ENCODE results near the gene CYSRT1.
"Not testable (repeated sequence)": the region's sequence is repeated elsewhere in the genome, so short reads cannot be mapped to it uniquely, and the experiment has no call there.

The CYSRT1 gene

DNA sequence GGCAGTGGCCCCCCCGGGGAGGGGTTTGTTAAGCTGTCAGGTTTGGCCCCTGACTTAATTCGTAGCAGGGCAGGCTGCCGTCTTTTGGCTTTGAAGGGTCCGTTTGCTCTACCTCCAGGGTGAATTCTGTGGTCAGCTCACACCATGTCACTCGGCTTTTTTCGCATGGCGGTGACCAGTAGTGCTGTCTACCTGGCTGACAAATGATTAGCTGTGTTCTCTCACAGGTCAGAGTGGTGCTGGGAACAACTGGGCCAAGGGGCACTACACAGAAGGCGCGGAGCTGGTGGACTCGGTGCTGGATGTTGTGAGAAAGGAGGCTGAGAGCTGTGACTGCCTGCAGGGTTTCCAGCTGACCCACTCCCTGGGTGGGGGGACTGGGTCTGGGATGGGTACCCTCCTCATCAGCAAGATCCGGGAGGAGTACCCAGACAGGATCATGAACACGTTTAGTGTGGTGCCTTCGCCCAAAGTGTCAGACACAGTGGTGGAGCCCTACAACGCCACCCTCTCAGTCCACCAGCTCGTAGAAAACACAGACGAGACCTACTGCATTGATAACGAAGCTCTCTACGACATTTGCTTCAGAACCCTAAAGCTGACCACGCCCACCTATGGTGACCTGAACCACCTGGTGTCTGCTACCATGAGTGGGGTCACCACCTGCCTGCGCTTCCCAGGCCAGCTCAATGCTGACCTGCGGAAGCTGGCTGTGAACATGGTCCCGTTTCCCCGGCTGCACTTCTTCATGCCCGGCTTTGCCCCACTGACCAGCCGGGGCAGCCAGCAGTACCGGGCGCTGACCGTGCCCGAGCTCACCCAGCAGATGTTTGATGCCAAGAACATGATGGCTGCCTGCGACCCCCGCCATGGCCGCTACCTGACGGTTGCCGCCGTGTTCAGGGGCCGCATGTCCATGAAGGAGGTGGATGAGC lies 17.6 kb downstream of the CYSRT1 start:
- TF ChIP-seq, protein P1, sequence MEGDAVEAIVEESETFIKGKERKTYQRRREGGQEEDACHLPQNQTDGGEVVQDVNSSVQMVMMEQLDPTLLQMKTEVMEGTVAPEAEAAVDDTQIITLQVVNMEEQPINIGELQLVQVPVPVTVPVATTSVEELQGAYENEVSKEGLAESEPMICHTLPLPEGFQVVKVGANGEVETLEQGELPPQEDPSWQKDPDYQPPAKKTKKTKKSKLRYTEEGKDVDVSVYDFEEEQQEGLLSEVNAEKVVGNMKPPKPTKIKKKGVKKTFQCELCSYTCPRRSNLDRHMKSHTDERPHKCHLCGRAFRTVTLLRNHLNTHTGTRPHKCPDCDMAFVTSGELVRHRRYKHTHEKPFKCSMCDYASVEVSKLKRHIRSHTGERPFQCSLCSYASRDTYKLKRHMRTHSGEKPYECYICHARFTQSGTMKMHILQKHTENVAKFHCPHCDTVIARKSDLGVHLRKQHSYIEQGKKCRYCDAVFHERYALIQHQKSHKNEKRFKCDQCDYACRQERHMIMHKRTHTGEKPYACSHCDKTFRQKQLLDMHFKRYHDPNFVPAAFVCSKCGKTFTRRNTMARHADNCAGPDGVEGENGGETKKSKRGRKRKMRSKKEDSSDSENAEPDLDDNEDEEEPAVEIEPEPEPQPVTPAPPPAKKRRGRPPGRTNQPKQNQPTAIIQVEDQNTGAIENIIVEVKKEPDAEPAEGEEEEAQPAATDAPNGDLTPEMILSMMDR (IDR thresholded peaks at IDR 0.05; ENCODE audit: low read depth, low read length): no peak
- Histone ChIP-seq H3K9me3 (no peaks in the 10 kb centered on the region), H3K4me3 (ENCODE audit: low read depth, low read length) (peak overlapping the region; percentile 83), H3K36me3 (peaks cover 24% of the 10 kb centered on the region), H3K4me1 (peaks cover 16% of the 10 kb centered on the region), H3K27me3 (no peaks in the 10 kb centered on the region)
- no peak for DNase-seq

DNA sequence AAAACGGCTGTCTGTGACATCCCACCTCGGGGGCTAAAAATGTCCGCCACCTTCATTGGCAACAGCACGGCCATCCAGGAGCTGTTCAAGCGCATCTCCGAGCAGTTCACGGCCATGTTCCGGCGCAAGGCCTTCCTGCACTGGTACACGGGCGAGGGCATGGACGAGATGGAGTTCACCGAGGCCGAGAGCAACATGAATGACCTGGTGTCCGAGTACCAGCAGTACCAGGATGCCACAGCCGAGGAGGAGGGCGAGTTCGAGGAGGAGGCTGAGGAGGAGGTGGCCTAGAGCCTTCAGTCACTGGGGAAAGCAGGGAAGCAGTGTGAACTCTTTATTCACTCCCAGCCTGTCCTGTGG lies 18.3 kb downstream of the CYSRT1 start:
- peaks cover 16% of the 10 kb centered on the region for H3K4me1 ChIP-seq
- H3K36me3 ChIP-seq: peaks cover 24% of the 10 kb centered on the region
- not testable (repeated sequence) for H3K27me3 ChIP-seq; H3K9me3 ChIP-seq; H3K4me3 ChIP-seq (ENCODE audit: low read depth, low read length); DNase-seq

DNA sequence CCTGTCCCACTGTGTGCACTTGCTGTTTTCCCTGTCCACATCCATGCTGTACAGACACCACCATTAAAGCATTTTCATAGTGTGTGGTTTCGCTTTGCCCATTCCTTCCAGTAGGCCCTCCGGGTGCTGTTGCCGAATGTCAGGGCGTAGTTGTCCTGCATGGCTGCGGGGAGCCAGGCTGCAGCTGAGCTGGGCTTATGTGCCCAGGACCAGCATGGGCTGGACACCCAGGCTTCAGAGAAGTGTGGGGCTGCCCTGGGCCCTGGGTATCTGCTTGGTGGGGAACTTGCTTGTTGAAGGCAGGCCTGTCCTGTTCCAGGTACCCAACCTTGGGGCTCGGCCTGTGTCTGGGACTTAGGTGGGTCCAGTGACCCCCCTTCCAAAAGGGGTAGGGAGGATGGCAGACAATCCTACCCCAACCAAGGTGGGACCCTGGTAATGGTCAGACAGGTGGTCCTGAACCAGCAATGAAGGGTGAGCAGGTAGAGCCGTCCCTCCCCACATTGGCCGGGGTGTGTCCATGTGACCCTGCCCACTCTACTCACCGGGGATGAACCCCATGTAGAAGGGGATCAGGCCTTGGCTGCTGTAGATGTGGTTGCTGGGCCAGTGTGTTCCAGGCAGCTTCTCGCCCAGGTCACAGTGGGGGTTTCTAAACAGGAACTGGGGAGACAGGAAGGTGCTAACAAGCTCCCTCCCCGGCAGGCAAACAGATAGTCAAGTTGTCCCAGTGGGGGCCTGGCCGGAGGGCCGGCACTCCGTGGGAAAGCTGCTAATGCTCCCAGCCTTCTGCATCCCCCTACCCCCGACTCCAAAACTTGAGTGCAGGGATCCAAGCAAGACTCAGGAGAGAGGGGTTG lies 18.9 kb downstream of the CYSRT1 start:
- no peaks in the 10 kb centered on the region for H3K27me3 ChIP-seq
- peaks cover 24% of the 10 kb centered on the region for H3K36me3 ChIP-seq
- peaks cover 16% of the 10 kb centered on the region for H3K4me1 ChIP-seq
- no peak overlapping the region for H3K4me3 ChIP-seq (ENCODE audit: low read depth, low read length)
- H3K9me3 ChIP-seq: no peaks in the 10 kb centered on the region
- DNase-seq: no peak
- TF ChIP-seq, protein P1 (IDR thresholded peaks at IDR 0.05; ENCODE audit: low read depth, low read length): no peak

DNA sequence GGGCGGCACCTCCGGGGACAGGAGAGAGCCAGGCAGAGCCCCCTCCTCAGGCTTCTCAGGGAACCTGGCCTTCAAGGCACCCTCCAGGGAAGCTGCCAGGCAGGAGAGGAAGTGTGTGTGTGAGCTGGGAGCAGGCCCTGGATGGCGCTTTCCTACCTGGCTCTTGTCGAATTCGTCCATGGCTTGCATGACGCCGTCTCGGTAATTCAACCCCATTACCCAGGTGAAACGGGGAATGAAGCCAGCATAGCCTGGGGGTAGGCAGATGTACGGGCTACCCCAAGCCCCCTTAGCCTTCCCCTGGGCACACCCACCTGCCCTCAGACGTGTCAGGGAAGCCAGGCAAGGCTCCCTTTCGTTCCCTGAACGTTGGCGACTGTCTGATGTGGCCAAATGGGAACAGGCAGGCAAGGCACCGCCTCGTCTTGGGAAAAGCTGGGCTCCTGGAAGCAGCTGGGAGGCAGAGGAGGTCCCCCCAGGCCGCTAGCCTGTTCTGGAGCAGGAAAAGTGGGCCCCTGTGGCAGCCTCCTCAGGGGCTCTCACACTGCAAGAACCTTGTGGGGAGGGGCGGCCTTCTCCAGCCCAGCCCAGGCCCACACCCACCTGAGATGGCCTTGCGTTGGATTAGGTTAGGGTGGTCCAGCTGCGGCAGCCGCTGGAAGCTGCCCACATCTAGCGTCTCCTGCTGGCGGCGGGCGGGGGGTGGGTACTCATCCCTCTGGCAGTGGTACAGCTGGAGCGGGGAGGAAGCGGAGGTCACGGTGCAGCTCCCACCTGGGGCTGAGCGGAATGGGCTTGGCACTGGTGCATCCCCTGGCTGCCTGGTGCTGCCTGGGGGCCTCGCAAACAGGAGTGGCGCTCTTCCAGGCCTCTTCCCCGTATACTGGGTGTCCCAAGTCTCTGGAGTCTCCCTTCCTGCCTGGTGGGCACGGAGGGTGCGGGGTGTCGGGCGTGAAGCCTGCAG lies 19.8 kb downstream of the CYSRT1 start:
- no peak for DNase-seq
- Histone ChIP-seq H3K4me1 (peaks cover 16% of the 10 kb centered on the region), H3K36me3 (peaks cover 24% of the 10 kb centered on the region), H3K27me3 (no peaks in the 10 kb centered on the region), H3K9me3 (no peaks in the 10 kb centered on the region), H3K4me3 (ENCODE audit: low read depth, low read length) (no peak overlapping the region)
- TF ChIP-seq, protein P1 (IDR thresholded peaks at IDR 0.05; ENCODE audit: low read depth, low read length): no peak

DNA sequence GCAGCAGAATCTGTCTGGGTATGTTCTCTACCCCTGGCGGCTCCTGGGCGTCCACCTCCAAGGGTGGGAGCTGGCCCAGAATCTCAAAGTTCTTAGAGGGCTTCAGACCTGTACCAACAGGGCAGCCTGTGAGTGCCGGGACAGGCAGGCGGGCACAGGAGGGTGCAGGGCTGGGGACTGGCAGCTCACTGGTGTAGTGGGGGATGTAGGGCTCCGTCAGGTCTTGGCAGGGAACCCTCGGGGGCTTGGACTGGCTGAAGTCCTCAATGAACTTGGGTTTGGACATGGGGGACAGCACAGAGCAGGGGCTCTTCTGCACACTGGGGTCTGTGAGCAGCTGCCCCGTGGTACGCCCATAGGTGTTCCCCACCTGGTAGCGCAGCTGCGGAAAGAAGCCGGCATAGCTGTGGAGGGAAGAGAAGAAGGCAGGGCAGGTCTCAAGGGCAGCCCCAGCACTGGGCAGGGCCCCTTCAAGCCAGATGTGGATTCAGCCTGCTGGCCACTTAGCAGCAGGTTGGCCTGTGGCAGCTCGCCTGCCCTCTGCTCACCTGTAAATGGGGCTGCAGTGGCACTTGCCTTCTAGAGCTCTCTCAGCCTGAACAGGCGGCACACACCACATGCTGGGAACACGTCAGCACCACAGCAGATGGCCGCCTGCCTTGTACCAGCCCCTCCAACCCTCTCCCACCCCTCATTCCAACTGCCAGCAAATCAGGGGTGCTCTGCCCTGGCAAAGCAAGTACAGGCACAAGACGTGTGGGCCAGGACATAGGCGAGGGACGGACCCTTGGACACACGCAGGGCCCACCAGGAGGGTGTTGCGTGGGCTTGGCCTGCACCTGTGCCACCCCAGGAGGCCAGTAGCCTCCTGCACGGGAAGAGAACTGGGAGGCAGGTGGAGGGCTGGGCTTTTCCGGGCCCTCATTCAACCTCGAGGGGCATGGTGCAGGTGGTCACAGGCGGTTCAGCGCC lies 20.8 kb downstream of the CYSRT1 start:
- H3K4me3 ChIP-seq (ENCODE audit: low read depth, low read length): no peak overlapping the region
- H3K27me3 ChIP-seq: no peaks in the 10 kb centered on the region
- no peak for DNase-seq
- peaks cover 16% of the 10 kb centered on the region for H3K4me1 ChIP-seq
- TF ChIP-seq, protein P1 (IDR thresholded peaks at IDR 0.05; ENCODE audit: low read depth, low read length): no peak
- no peaks in the 10 kb centered on the region for H3K9me3 ChIP-seq
- peaks cover 24% of the 10 kb centered on the region for H3K36me3 ChIP-seq

Data from BE2C (cell line).